Vagina (tissue), 2 donors: ENCODE data around the gene MINDY4.

Experiments
- POLR2A ChIP-seq, 2 donors: fragments of 450-650 bp; IDR thresholded peaks; one replicate each; pipeline ENCODE4 v1.6.1; 2017; ENCODE audit warnings: antibody characterized with exemption in 2 of 2, mild to moderate bottlenecking in 2 of 2, moderate library complexity in 2 of 2
- TF ChIP-seq, protein P1 (sequence below), 3 experiments: fragments of 450-650 bp in 2 of 3; fragments of 200-600 bp in 1 of 3; sonication (generic) in 1 of 3; IDR thresholded peaks; one replicate each; pipeline ENCODE4 v1.5.1; 2017 to 2019; ENCODE audit warnings: antibody characterized with exemption in 3 of 3, mild to moderate bottlenecking in 2 of 3, moderate library complexity in 2 of 3

DNA sequence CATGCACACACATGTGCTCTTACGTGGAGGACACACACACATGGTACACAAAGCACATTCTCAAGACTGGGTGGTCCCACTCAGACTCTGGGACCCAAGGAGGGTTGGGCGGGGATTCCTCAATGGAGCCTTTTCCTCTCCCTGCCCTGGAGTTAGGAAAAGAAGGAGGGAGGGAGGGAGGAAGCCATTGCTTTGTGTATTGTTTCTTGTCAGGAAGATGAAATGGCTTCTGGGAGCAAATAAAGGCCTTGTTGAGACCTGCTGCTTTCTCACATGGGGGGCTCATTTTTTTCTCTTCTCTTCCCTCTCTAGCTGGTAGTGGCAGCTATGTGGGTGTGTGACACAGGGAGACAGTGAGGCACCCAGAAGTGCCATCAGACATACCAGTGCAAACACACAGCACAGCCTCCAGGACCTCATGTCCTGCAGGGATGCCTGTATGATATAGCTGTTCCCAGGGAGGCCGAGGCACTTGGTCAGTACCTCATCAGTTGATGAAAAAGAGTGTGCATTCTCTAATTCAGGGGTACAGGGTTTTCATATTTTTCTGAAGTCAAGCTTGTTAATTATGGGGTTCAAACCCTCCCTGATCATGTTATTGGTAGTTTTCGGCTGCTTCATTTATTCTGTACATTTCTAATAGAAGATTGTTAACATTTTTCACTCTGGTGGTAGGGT lies 146.1 kb downstream of the MINDY4 start:
- TF ChIP-seq, protein P1, sequence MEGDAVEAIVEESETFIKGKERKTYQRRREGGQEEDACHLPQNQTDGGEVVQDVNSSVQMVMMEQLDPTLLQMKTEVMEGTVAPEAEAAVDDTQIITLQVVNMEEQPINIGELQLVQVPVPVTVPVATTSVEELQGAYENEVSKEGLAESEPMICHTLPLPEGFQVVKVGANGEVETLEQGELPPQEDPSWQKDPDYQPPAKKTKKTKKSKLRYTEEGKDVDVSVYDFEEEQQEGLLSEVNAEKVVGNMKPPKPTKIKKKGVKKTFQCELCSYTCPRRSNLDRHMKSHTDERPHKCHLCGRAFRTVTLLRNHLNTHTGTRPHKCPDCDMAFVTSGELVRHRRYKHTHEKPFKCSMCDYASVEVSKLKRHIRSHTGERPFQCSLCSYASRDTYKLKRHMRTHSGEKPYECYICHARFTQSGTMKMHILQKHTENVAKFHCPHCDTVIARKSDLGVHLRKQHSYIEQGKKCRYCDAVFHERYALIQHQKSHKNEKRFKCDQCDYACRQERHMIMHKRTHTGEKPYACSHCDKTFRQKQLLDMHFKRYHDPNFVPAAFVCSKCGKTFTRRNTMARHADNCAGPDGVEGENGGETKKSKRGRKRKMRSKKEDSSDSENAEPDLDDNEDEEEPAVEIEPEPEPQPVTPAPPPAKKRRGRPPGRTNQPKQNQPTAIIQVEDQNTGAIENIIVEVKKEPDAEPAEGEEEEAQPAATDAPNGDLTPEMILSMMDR (IDR thresholded peaks at IDR 0.05) = no peak
- no peak for TF ChIP-seq POLR2A (IDR thresholded peaks at IDR 0.05)
